ENCODE measurements around the gene CPT1A. TPM values are rescaled to one million over a fixed set of nuclear protein-coding genes. Genes with fewer than 3 reads are reported as not detected.

The CPT1A gene
- total RNA-seq, 2 experiments from 2014 or later = 50.2 to 51.1 TPM

- no peak for DNase-seq
- Mint-ChIP-seq H3K27me3 (peaks cover 4% of the 10 kb centered on the region), H3K4me1 (no peaks in the 10 kb centered on the region), H3K9me3 (no peaks in the 10 kb centered on the region), H3K4me3 (no peak overlapping the region), H3K27ac (no peak overlapping the region), H3K36me3 (ENCODE audit: low read depth) (no peaks in the 10 kb centered on the region)
- POLR2A ChIA-PET = no interaction called here
- CTCF ChIA-PET = interaction anchor here (0.5 kb wide), 1 partner anchor 12 kb away, joined by 3 read pairs; no protein-coding TSS in a partner anchor
Observed at GRCh38 chr11:68714060-68714856, 127.5 kb downstream of the CPT1A start.

- Mint-ChIP-seq H3K4me1 (no peaks in the 10 kb centered on the region), H3K27ac (no peak overlapping the region)
Observed at GRCh38 chr11:68711114-68711513, 130.6 kb downstream of the CPT1A start.

GRCh38 chr11:68710409-68710808 is 131.3 kb downstream of the CPT1A start:
- ChIA-PET POLR2A (no interaction called here), CTCF (no interaction called here)
- Mint-ChIP-seq H3K36me3 (ENCODE audit: low read depth) (no peaks in the 10 kb centered on the region), H3K9me3 (no peaks in the 10 kb centered on the region), H3K4me1 (no peaks in the 10 kb centered on the region), H3K4me3 (no peak overlapping the region), H3K27me3 (no peaks in the 10 kb centered on the region), H3K27ac (no peak overlapping the region)
- no peak for DNase-seq

More at GRCh38 chr11:68711114-68711513, 130.6 kb downstream of the CPT1A start:
- Mint-ChIP-seq H3K27me3 (no peaks in the 10 kb centered on the region), H3K4me3 (no peak overlapping the region), H3K9me3 (no peaks in the 10 kb centered on the region), H3K36me3 (ENCODE audit: low read depth) (no peaks in the 10 kb centered on the region)
- CTCF ChIA-PET = no interaction called here
- DNase-seq = no peak
- POLR2A ChIA-PET = no interaction called here

- no peaks in the 10 kb centered on the region for H3K4me1 Mint-ChIP-seq
- H3K27me3 Mint-ChIP-seq = no peaks in the 10 kb centered on the region
- no peaks in the 10 kb centered on the region for H3K36me3 Mint-ChIP-seq (ENCODE audit: low read depth)
- ChIA-PET POLR2A (no interaction called here), CTCF (no interaction called here)
- H3K4me3 Mint-ChIP-seq = no peak overlapping the region
- no peak overlapping the region for H3K27ac Mint-ChIP-seq
- no peak for DNase-seq
- H3K9me3 Mint-ChIP-seq = no peaks in the 10 kb centered on the region
Observed at GRCh38 chr11:68709062-68709461, 132.7 kb downstream of the CPT1A start.

GRCh38 chr11:68707527-68707926 is 134.2 kb downstream of the CPT1A start:
- no peak overlapping the region for H3K4me3 Mint-ChIP-seq
- ChIA-PET CTCF (no interaction called here), POLR2A (no interaction called here)

GRCh38 chr11:68704887-68705286 is 136.8 kb downstream of the CPT1A start:
- no peak for DNase-seq
- Mint-ChIP-seq H3K4me3 (no peak overlapping the region), H3K9me3 (no peaks in the 10 kb centered on the region), H3K27me3 (peaks cover 10% of the 10 kb centered on the region), H3K27ac (no peak overlapping the region), H3K36me3 (ENCODE audit: low read depth) (no peaks in the 10 kb centered on the region), H3K4me1 (no peaks in the 10 kb centered on the region)
- POLR2A ChIA-PET = no interaction called here
- CTCF ChIA-PET = no interaction called here

More at GRCh38 chr11:68707527-68707926, 134.2 kb downstream of the CPT1A start:
- Mint-ChIP-seq H3K27me3 (no peaks in the 10 kb centered on the region), H3K4me1 (no peaks in the 10 kb centered on the region), H3K36me3 (ENCODE audit: low read depth) (no peaks in the 10 kb centered on the region), H3K9me3 (no peaks in the 10 kb centered on the region), H3K27ac (no peak overlapping the region)
- DNase-seq = no peak

Other genes with a start within 250 kb of the CPT1A start
- not detected for gene GAL, start 157.4 kb downstream of the CPT1A start, total RNA-seq
- gene TESMIN, start 90.4 kb downstream of the CPT1A start, total RNA-seq = 10 to 100 TPM; 12.3 to 13.8 TPM
- gene MRPL21, start 61.9 kb upstream of the CPT1A start, total RNA-seq = 10 to 100 TPM; 47.6 to 53.4 TPM
- 10 to 100 TPM; 24.1 to 24.9 TPM for gene IGHMBP2, start 62.0 kb upstream of the CPT1A start, total RNA-seq
- gene MRGPRD, start 139.1 kb upstream of the CPT1A start, total RNA-seq = not detected
- gene MRGPRF, start 171.3 kb upstream of the CPT1A start, total RNA-seq = not detected
- 10 to 100 TPM; 25.8 to 26.0 TPM for gene TPCN2, start 207.0 kb upstream of the CPT1A start, total RNA-seq

Data from activated CD4-positive, alpha-beta memory T cell treated with anti-CD3 and anti-CD28 coated beads, Interleukin-2, amount 10 ng/mL, durations not matched to agents 7 days and 5 days (primary cell).